Vagina (tissue), 2 donors: Measurements from ENCODE around the gene KLKB1. TPM values are rescaled to one million over a fixed set of nuclear protein-coding genes. Genes with fewer than 3 reads are reported as not detected.
"Not testable (repeated sequence)": the region's sequence is repeated elsewhere in the genome, so short reads cannot be mapped to it uniquely, and the experiment has no call there.

Source experiments
- DNase-seq, 2 donors: peaks; one replicate each; pipeline ENCODE4 v3.0.0-alpha.2; 2017; ENCODE audit errors: extremely low spot score in 2 of 2
- H3K27ac ChIP-seq: fragments of 200-600 bp; sonication (generic); one replicate; pipeline ENCODE4 v1.5.1; 2019
- H3K27me3 ChIP-seq: fragments of 200-600 bp; sonication (generic); one replicate; pipeline ENCODE4 v1.5.1; 2019
- H3K36me3 ChIP-seq, 2 donors: fragments of 200-600 bp; sonication (generic); one replicate each; pipeline ENCODE4 v1.5.1; 2017 to 2019
- H3K4me1 ChIP-seq: fragments of 200-600 bp; sonication (generic); one replicate; pipeline ENCODE4 v1.5.1; 2019
- H3K4me3 ChIP-seq, 2 donors: fragments of 200-600 bp; sonication (generic); 1 replicate in 1 of 2; 2 replicates in 1 of 2; pipeline ENCODE4 v1.5.1; 2016 to 2019
- H3K9me3 ChIP-seq: fragments of 200-600 bp; sonication (generic); one replicate; pipeline ENCODE4 v1.5.1; 2019
- POLR2A ChIP-seq, 2 donors: fragments of 450-650 bp; IDR thresholded peaks; one replicate each; pipeline ENCODE4 v1.6.1; 2017; ENCODE audit warnings: antibody characterized with exemption in 2 of 2, mild to moderate bottlenecking in 2 of 2, moderate library complexity in 2 of 2
- POLR2AphosphoS5 ChIP-seq, 2 donors: sonication (generic); formaldehyde crosslinking; IDR thresholded peaks; one replicate each; pipeline ENCODE4 v1.9.0; 2017; ENCODE audit warnings: antibody characterized with exemption in 2 of 2, mild to moderate bottlenecking in 2 of 2, low read depth in 1 of 2; ENCODE audit not compliant: insufficient read depth in 1 of 2
- intact Hi-C: fragments of 100-400 bp; cut with DNase I; formaldehyde crosslinking; loops from one replicate; pipeline ENCODE4 v1.15.1; 2023
- total RNA-seq: library from RNA; depleted of rRNA; stranded (reverse); fragments of >200 nt; gene quantifications from one replicate; pipeline ENCODE4 v1.2.3, GENCODE V29; 2016
- TF ChIP-seq, protein P1 (sequence below), 3 experiments: fragments of 450-650 bp in 2 of 3; fragments of 200-600 bp in 1 of 3; sonication (generic) in 1 of 3; IDR thresholded peaks; one replicate each; pipeline ENCODE4 v1.5.1; 2017 to 2019; ENCODE audit warnings: antibody characterized with exemption in 3 of 3, mild to moderate bottlenecking in 2 of 3, moderate library complexity in 2 of 3

Gene KLKB1
- total RNA-seq, 1 donor from 2014 or later, result 0.98 TPM

DNA sequence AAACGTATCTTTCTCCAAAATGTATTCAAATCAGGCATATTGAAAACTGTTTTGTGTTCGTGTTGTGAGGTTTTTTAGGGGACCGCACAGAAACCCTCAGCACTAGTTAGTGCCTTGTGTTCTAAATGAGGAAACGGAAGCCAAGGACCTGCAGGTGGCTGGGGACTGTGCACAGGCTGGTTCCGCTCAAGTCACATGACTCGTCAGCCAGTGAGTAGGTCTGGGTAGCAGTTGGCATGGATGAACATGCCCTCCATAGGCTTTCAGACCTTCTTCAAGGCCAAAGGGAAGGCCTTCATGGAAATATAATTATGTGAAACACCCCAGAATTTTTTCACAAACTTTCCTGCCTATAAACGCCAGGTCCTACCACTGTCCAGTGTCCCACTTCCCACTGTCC lies 37.4 kb downstream of the KLKB1 start:
- no peak overlapping the region for H3K27ac ChIP-seq
- no peaks in the 10 kb centered on the region for H3K4me1 ChIP-seq
- TF ChIP-seq POLR2AphosphoS5 (IDR thresholded peaks at IDR 0.05; ENCODE audit: insufficient read depth in 1 of 2, low read depth in 1 of 2), result no peak
- TF ChIP-seq POLR2A (IDR thresholded peaks at IDR 0.05), result no peak
- TF ChIP-seq, protein P1, sequence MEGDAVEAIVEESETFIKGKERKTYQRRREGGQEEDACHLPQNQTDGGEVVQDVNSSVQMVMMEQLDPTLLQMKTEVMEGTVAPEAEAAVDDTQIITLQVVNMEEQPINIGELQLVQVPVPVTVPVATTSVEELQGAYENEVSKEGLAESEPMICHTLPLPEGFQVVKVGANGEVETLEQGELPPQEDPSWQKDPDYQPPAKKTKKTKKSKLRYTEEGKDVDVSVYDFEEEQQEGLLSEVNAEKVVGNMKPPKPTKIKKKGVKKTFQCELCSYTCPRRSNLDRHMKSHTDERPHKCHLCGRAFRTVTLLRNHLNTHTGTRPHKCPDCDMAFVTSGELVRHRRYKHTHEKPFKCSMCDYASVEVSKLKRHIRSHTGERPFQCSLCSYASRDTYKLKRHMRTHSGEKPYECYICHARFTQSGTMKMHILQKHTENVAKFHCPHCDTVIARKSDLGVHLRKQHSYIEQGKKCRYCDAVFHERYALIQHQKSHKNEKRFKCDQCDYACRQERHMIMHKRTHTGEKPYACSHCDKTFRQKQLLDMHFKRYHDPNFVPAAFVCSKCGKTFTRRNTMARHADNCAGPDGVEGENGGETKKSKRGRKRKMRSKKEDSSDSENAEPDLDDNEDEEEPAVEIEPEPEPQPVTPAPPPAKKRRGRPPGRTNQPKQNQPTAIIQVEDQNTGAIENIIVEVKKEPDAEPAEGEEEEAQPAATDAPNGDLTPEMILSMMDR (IDR thresholded peaks at IDR 0.05), result no peak
- no peak for DNase-seq
- intact Hi-C loops, result no loop called here
- H3K4me3 ChIP-seq, result no peak overlapping the region
- H3K9me3 ChIP-seq, result no peaks in the 10 kb centered on the region
- H3K27me3 ChIP-seq, result no peaks in the 10 kb centered on the region
- no peaks in the 10 kb centered on the region for H3K36me3 ChIP-seq

DNA sequence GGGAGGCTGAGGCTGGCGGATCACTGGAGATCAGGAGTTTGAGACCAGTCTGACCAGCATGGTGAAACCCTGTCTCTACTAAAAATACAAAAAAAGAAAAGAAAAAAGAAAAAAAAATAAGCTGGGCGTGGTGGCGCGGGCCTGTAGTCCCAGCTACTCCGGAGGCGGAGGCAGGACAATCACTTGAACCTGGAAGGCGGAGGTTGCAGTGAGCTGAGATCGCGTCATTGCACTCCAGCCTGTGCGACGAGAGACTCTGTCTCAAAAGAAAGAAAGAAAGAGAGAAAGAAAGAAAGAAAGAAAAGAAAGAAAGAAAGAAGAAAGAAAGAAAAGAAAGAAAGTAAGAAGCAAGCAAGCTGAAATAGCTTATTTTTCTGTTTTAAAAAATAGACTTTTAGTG lies 37.9 kb downstream of the KLKB1 start:
- intact Hi-C loops, H3K4me1 ChIP-seq, H3K4me3 ChIP-seq, H3K36me3 ChIP-seq, H3K9me3 ChIP-seq, H3K27ac ChIP-seq, H3K27me3 ChIP-seq, DNase-seq: not testable (repeated sequence)

DNA sequence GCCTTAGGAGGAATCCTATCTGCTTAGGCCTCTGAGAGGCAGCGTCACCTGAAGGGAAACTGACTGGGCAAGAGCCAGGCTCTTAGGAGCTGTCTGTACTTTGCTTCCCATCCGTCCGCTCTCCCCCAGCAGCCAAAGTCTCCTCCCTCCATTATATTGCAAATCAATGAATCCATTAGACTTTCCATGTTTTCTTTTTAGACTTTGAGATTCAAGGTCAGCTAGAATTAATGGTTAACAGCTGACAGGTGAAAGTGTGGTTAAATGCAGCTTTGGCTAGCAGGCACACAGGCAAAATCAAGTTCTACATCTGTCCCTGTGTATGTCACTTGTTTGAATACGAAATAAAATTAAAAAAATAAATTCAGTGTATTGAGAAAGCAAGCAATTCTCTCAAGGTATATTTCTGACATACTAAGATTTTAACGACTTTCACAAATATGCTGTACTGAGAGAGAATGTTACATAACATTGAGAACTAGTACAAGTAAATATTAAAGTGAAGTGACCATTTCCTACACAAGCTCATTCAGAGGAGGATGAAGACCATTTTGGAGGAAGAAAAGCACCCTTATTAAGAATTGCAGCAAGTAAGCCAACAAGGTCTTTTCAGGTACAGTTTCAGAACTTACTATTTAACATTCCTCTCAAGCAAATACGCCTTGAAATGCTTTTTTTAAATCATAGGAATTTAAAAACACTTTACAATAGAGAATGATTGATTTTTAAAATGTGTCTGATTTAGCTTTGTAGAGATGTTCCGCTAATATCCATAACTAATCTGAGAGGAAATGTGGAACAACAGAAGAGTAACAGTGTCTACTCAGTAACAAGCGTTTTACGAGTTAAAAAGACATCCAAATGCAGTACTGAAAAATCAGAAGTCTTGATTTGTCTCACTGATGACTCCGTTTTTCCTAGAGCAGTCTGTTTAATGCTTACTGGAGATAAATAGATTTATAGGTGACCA lies 38.7 kb downstream of the KLKB1 start, which contains the start of gene F11:
Gene F11 (plus strand): TSS at position 507 of the 970 bp plus-strand sequence. CDS start 948 bp downstream, outside the sequence.
- TF ChIP-seq POLR2AphosphoS5 (IDR thresholded peaks at IDR 0.05; ENCODE audit: insufficient read depth in 1 of 2, low read depth in 1 of 2) (no peak), POLR2A (IDR thresholded peaks at IDR 0.05) (no peak)
- TF ChIP-seq, protein P1 (IDR thresholded peaks at IDR 0.05), result no peak
- DNase-seq, result no peak
- Histone ChIP-seq H3K27me3 (no peaks in the 10 kb centered on the region), H3K36me3 (no peaks in the 10 kb centered on the region), H3K9me3 (no peaks in the 10 kb centered on the region), H3K27ac (no peak within 1 kb of the TSS), H3K4me1 (no peaks in the 10 kb centered on the region), H3K4me3 (no peak within 1 kb of the TSS)
- intact Hi-C loops, result no loop called here

DNA sequence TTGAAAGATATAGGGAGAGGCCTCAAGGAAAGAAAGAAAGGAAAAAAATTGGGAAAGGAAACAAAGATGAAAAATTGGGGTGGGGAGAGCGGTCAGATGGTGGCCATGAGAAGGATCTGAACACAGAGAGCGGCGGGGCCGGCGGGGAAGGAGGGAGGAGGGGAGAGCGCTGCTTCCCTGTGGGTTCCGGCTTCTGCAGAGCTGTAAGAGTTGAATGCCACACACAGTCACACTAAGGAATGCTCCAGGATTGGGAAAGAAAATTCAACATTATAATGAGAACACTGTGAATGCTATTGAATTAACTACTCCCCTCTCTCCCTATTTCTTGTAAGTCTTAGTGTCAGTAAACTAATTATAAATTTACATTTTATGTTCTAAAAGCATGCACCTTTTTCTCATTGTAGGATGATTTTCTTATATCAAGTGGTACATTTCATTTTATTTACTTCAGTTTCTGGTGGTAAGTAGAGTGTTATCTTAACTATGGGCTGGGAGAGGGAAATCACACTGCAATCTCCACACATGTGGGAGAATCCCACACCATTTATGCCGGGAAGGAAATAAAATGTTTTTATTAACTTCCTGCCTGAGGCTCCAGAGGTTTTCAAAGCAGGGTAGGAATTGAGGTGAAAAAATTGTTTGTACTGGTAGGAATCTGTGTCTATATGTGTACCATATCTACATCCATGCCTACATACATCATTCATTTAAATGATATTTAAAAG lies 39.6 kb downstream of the KLKB1 start:
- Histone ChIP-seq H3K4me1 (no peaks in the 10 kb centered on the region), H3K9me3 (no peaks in the 10 kb centered on the region), H3K4me3 (no peak overlapping the region), H3K27ac (no peak overlapping the region), H3K36me3 (no peaks in the 10 kb centered on the region), H3K27me3 (no peaks in the 10 kb centered on the region)
- intact Hi-C loops, result no loop called here
- TF ChIP-seq POLR2A (IDR thresholded peaks at IDR 0.05) (no peak), POLR2AphosphoS5 (IDR thresholded peaks at IDR 0.05; ENCODE audit: insufficient read depth in 1 of 2, low read depth in 1 of 2) (no peak)
- TF ChIP-seq, protein P1 (IDR thresholded peaks at IDR 0.05), result no peak
- DNase-seq, result no peak

DNA sequence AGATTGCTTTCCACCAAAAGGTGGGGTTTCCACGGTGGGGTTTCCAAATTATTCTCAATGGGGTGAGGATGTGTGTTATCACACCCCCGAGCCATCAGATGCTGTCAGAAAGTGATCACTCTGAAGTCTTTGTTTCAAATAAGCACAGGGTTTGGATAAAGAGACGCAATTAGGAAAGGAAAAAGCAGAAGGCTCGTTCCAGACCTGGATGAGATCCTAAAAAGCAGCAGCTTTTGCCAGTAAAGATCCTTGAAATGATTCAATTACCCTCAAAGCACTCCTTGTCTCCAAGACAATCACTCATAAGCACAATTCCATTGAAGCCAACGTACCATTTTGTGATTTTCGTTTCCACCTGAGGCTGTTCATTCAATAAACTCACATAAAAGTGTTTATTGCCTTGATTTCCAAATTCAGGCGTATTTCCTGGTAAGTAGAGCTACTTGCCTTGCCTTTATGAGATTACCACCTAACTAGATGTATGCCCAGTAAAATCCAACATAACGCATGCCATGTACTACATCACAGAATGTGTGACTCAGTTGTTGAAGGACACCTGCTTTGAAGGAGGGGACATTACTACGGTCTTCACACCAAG lies 43.9 kb downstream of the KLKB1 start:
- Histone ChIP-seq H3K36me3 (no peaks in the 10 kb centered on the region), H3K27ac (no peak overlapping the region), H3K9me3 (no peaks in the 10 kb centered on the region), H3K4me1 (no peaks in the 10 kb centered on the region), H3K4me3 (no peak overlapping the region), H3K27me3 (no peaks in the 10 kb centered on the region)
- DNase-seq, result no peak
- intact Hi-C loops, result no loop called here
- TF ChIP-seq POLR2A (IDR thresholded peaks at IDR 0.05) (no peak), POLR2AphosphoS5 (IDR thresholded peaks at IDR 0.05; ENCODE audit: insufficient read depth in 1 of 2, low read depth in 1 of 2) (no peak)
- TF ChIP-seq, protein P1 (IDR thresholded peaks at IDR 0.05), result no peak
